Measurements from ENCODE around the gene NUDT14.

- TF ChIP-seq POLR2A (IDR thresholded peaks at IDR 0.05) (no peak), CTCF (IDR thresholded peaks at IDR 0.05) (no peak)
These were observed 26.0 kb downstream of the NUDT14 start for GRCh38 chr14:105155071-105155651.
